OCI-LY3 (cell line): Measurements from ENCODE around the gene MED16.

Experiments
- EZH2phosphoT487 ChIP-seq: fragments of 200-600 bp; shearing (Covaris generic); IDR thresholded peaks from 2 replicates; pipeline ENCODE4 v1.6.1; 2018; ENCODE audit warnings: antibody characterized with exemption, mixed run types, low read depth
- TF ChIP-seq, protein P1 (sequence below): fragments of 200-600, 300-600 bp; sonication (generic); IDR thresholded peaks from 2 replicates; pipeline ENCODE4 v1.5.1; 2014; ENCODE audit warnings: antibody characterized with exemption, low read length, low read depth

- TF ChIP-seq, protein P1, sequence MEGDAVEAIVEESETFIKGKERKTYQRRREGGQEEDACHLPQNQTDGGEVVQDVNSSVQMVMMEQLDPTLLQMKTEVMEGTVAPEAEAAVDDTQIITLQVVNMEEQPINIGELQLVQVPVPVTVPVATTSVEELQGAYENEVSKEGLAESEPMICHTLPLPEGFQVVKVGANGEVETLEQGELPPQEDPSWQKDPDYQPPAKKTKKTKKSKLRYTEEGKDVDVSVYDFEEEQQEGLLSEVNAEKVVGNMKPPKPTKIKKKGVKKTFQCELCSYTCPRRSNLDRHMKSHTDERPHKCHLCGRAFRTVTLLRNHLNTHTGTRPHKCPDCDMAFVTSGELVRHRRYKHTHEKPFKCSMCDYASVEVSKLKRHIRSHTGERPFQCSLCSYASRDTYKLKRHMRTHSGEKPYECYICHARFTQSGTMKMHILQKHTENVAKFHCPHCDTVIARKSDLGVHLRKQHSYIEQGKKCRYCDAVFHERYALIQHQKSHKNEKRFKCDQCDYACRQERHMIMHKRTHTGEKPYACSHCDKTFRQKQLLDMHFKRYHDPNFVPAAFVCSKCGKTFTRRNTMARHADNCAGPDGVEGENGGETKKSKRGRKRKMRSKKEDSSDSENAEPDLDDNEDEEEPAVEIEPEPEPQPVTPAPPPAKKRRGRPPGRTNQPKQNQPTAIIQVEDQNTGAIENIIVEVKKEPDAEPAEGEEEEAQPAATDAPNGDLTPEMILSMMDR, result no peak
- no peak for TF ChIP-seq EZH2phosphoT487
Measured at GRCh38 chr19:863315-863620, 29.7 kb downstream of the MED16 start.
